ENCODE measurements around the gene COLEC12. TPM values are rescaled to one million over a fixed set of nuclear protein-coding genes. Genes with fewer than 3 reads are reported as not detected.

The COLEC12 gene
- total RNA-seq, 1 experiment from 2014 or later, result not detected

DNA sequence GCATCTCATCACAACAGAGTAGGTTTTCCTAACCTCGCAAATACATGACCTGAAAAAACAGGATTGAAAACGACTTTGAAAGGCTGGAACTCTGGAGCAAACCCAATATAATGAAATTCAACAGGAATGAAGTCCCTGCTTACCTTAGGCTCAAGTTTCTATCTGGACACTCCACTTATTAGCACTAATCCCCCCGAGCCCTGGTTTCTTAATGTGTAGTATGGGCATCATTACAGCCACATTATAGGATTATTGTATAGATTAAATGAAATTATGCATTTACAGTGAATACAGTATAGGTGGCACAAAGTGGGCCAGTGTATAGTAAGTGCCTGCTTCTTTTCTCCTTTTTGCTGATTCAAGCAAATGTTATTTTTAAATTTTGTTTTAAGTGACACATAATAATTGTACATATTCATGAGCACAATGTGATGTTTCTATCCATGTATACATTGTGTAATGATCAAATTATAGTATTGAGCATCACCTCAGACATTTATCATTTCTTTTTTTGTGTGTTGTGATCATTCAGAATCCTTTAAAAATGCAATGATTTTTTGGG lies 118.0 kb downstream of the COLEC12 start (continued):
- TF ChIP-seq, protein P1, sequence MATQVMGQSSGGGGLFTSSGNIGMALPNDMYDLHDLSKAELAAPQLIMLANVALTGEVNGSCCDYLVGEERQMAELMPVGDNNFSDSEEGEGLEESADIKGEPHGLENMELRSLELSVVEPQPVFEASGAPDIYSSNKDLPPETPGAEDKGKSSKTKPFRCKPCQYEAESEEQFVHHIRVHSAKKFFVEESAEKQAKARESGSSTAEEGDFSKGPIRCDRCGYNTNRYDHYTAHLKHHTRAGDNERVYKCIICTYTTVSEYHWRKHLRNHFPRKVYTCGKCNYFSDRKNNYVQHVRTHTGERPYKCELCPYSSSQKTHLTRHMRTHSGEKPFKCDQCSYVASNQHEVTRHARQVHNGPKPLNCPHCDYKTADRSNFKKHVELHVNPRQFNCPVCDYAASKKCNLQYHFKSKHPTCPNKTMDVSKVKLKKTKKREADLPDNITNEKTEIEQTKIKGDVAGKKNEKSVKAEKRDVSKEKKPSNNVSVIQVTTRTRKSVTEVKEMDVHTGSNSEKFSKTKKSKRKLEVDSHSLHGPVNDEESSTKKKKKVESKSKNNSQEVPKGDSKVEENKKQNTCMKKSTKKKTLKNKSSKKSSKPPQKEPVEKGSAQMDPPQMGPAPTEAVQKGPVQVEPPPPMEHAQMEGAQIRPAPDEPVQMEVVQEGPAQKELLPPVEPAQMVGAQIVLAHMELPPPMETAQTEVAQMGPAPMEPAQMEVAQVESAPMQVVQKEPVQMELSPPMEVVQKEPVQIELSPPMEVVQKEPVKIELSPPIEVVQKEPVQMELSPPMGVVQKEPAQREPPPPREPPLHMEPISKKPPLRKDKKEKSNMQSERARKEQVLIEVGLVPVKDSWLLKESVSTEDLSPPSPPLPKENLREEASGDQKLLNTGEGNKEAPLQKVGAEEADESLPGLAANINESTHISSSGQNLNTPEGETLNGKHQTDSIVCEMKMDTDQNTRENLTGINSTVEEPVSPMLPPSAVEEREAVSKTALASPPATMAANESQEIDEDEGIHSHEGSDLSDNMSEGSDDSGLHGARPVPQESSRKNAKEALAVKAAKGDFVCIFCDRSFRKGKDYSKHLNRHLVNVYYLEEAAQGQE (IDR thresholded peaks at IDR 0.05; ENCODE audit: low read depth), result no peak
- TF ChIP-seq TCF7L2 (IDR thresholded peaks at IDR 0.05; ENCODE audit: borderline replicate concordance, extremely low read depth, insufficient read depth, insufficient read length), result no peak
- no peak for TF ChIP-seq EGR1 (IDR thresholded peaks at IDR 0.05; ENCODE audit: low read depth)
- no peak for TF ChIP-seq SIN3A (IDR thresholded peaks at IDR 0.05; ENCODE audit: low read depth)
- TF ChIP-seq POLR2A (IDR thresholded peaks at IDR 0.05; ENCODE audit: borderline replicate concordance, extremely low read depth, insufficient read depth, insufficient read length), result no peak
- TF ChIP-seq FOSL1 (IDR thresholded peaks at IDR 0.05; ENCODE audit: low read depth), result no peak
- TF ChIP-seq RAD21 (IDR thresholded peaks at IDR 0.05; ENCODE audit: low read depth), result no peak
- no peak for TF ChIP-seq YY1 (IDR thresholded peaks at IDR 0.05; ENCODE audit: extremely low read depth, insufficient replicate concordance, low read depth, low read length)
- TF ChIP-seq POLR2AphosphoS5 (IDR thresholded peaks at IDR 0.05; ENCODE audit: low read depth, low read length), result no peak
- TF ChIP-seq SP1 (IDR thresholded peaks at IDR 0.05; ENCODE audit: low read depth), result no peak
- TF ChIP-seq ZNF274 (IDR thresholded peaks at IDR 0.05; ENCODE audit: low read depth, low read length), result no peak
- no peak for TF ChIP-seq EZH2phosphoT487 (IDR thresholded peaks at IDR 0.05; ENCODE audit: borderline replicate concordance)
- TF ChIP-seq, protein P2, sequence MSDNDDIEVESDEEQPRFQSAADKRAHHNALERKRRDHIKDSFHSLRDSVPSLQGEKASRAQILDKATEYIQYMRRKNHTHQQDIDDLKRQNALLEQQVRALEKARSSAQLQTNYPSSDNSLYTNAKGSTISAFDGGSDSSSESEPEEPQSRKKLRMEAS (IDR thresholded peaks at IDR 0.05), result no peak
- no peak for TF ChIP-seq JUND (IDR thresholded peaks at IDR 0.05)

Data from HCT116 (cell line).